IMR-90 (cell line): Measurements from ENCODE around the gene MAD2L2. TPM values are rescaled to one million over a fixed set of nuclear protein-coding genes. Genes with fewer than 3 reads are reported as not detected.

ENCODE experiments used
- ATAC-seq: fragments of 200-7000 bp; cut with Tn5 transposase; 2 replicates; pipeline ENCODE4 v1.9.1; 2020; ENCODE audit warnings: low read depth, mild to moderate bottlenecking, moderate library complexity
- BruUV-seq: library from RNA; stranded (reverse); fragments of 400-500 nt; replicated peaks from 2 replicates; lab custom pipeline; 2021; lab: Mats Ljungman, UMichigan
- CTCF ChIA-PET: fragments of 300-600 bp; formaldehyde crosslinking; extraction: SDS; loops from one replicate; lab custom pipeline; 2021; ENCODE audit warnings: antibody characterized with exemption; lab: Yijun Ruan, JAX
- POLR2A ChIA-PET: fragments of 300-600 bp; sonication (Branson Sonifier 250); formaldehyde crosslinking; loops from one replicate; lab custom pipeline; 2022; ENCODE audit warnings: antibody characterized with exemption; ENCODE audit not compliant: unreplicated experiment; lab: Charles Lee
- DNase-seq: peaks from one replicate; pipeline ENCODE4 v3.0.0; 2013
- H2AFZ ChIP-seq: replicated peaks from 2 replicates; pipeline ENCODE3; 2013; ENCODE audit warnings: low read length, mild to moderate bottlenecking; ENCODE audit not compliant: poor library complexity
- H2AK5ac ChIP-seq: 2 replicates; pipeline ENCODE4 v1.6.1; 2013; ENCODE audit warnings: low read depth, low read length, inconsistent platforms
- H2AK9ac ChIP-seq: replicated peaks from 2 replicates; pipeline ENCODE3; 2013; ENCODE audit warnings: mild to moderate bottlenecking, low read depth, low read length, moderate library complexity; ENCODE audit not compliant: poor library complexity
- H2BK120ac ChIP-seq: 2 replicates; pipeline ENCODE4 v1.6.1; 2013; ENCODE audit warnings: low read depth, low read length, inconsistent platforms
- H2BK15ac ChIP-seq: 3 replicates; pipeline ENCODE4 v1.6.1; 2013; ENCODE audit warnings: low read depth, low read length, inconsistent platforms
- H2BK20ac ChIP-seq: 2 replicates; pipeline ENCODE4 v1.6.1; 2013; ENCODE audit warnings: low read depth, mild to moderate bottlenecking, inconsistent platforms, low read length, moderate library complexity
- H2BK5ac ChIP-seq: 2 replicates; pipeline ENCODE4 v1.6.1; 2013; ENCODE audit warnings: mild to moderate bottlenecking, low read depth, low read length, inconsistent platforms; ENCODE audit not compliant: poor library complexity, severe bottlenecking
- H3K14ac ChIP-seq: replicated peaks from 2 replicates; pipeline ENCODE4 v1.6.1; 2013; ENCODE audit warnings: low read depth, low read length, inconsistent platforms
- H3K18ac ChIP-seq: 2 replicates; pipeline ENCODE4 v1.6.1; 2013; ENCODE audit warnings: low read depth, low read length, control low read depth
- H3K23ac ChIP-seq: 2 replicates; pipeline ENCODE4 v1.6.1; 2013; ENCODE audit warnings: low read depth, low read length, inconsistent platforms
- H3K27ac ChIP-seq: 2 replicates; pipeline ENCODE4 v1.5.1; 2013; ENCODE audit warnings: mild to moderate bottlenecking, control low read depth, low read length; ENCODE audit not compliant: insufficient read depth
- H3K27me3 ChIP-seq: 2 replicates; pipeline ENCODE4 v1.6.1; 2013; ENCODE audit warnings: low read length; ENCODE audit not compliant: control insufficient read depth, insufficient read depth
- H3K36me3 ChIP-seq: 2 replicates; pipeline ENCODE4 v1.6.1; 2013; ENCODE audit warnings: low read length, mixed read lengths; ENCODE audit not compliant: control insufficient read depth, insufficient read depth
- H3K4ac ChIP-seq: 2 replicates; pipeline ENCODE4 v1.6.1; 2013; ENCODE audit warnings: low read depth, low read length, inconsistent platforms
- H3K4me1 ChIP-seq: 2 replicates; pipeline ENCODE4 v1.6.1; 2013; ENCODE audit warnings: low read length, mixed read lengths; ENCODE audit not compliant: control insufficient read depth, insufficient read depth
- H3K4me2 ChIP-seq: 2 replicates; pipeline ENCODE4 v1.6.1; 2013; ENCODE audit warnings: low read depth, mild to moderate bottlenecking, control low read depth, low read length, moderate library complexity
- H3K4me3 ChIP-seq: 2 replicates; pipeline ENCODE4 v1.5.1; 2013; ENCODE audit warnings: low read depth, mild to moderate bottlenecking, control low read depth, low read length, moderate library complexity; ENCODE audit not compliant: insufficient read depth
- H3K56ac ChIP-seq: 2 replicates; pipeline ENCODE4 v1.6.1; 2013; ENCODE audit warnings: low read length, inconsistent platforms; ENCODE audit not compliant: insufficient read depth; ENCODE audit errors: extremely low read depth
- H3K79me1 ChIP-seq, 2 experiments: 2 replicates each; pipeline ENCODE4 v1.6.1; 2013; ENCODE audit warnings: low read length in 2 of 2, inconsistent platforms in 1 of 2, low read depth in 1 of 2
- H3K9ac ChIP-seq: 2 replicates; pipeline ENCODE4 v1.6.1; 2013; ENCODE audit warnings: low read depth, low read length, control low read depth
- H3K9me1 ChIP-seq: 2 replicates; pipeline ENCODE4 v1.6.1; 2013; ENCODE audit warnings: low read length, inconsistent platforms; ENCODE audit not compliant: insufficient read depth
- H3K9me3 ChIP-seq: 2 replicates; pipeline ENCODE4 v1.6.1; 2013; ENCODE audit warnings: low read length; ENCODE audit not compliant: control insufficient read depth, insufficient read depth
- H4K20me1 ChIP-seq: 2 replicates; pipeline ENCODE4 v1.6.1; 2013; ENCODE audit warnings: low read length, inconsistent platforms; ENCODE audit not compliant: insufficient read depth
- H4K5ac ChIP-seq: 2 replicates; pipeline ENCODE4 v1.6.1; 2013; ENCODE audit warnings: mild to moderate bottlenecking, low read depth, low read length, control low read depth
- H4K8ac ChIP-seq, 2 experiments: 2 replicates each; pipeline ENCODE4 v1.6.1; 2013; ENCODE audit warnings: low read depth in 2 of 2, low read length in 2 of 2, control low read depth in 1 of 2, inconsistent platforms in 1 of 2
- H4K91ac ChIP-seq: 2 replicates; pipeline ENCODE4 v1.6.1; 2013; ENCODE audit warnings: low read depth, low read length, inconsistent platforms; ENCODE audit not compliant: insufficient read depth
- MAZ ChIP-seq: IDR thresholded peaks from 2 replicates; pipeline ENCODE4 v1.6.1; 2012; ENCODE audit warnings: low read depth, mild to moderate bottlenecking, low read length, improper control_type of control experiment, moderate library complexity, borderline replicate concordance
- RAD21 ChIP-seq: IDR thresholded peaks from 2 replicates; pipeline ENCODE4 v1.6.1; 2012; ENCODE audit warnings: low read length, improper control_type of control experiment
- RCOR1 ChIP-seq: IDR thresholded peaks from 2 replicates; pipeline ENCODE4 v1.6.1; 2012; ENCODE audit warnings: mild to moderate bottlenecking, low read length, improper control_type of control experiment; ENCODE audit not compliant: insufficient replicate concordance
- RFX5 ChIP-seq: IDR thresholded peaks from 2 replicates; pipeline ENCODE4 v1.8.0; 2012; ENCODE audit warnings: low read depth, mild to moderate bottlenecking, low read length, moderate library complexity
- WGBS, 2 experiments: methylation state at CpG; one replicate each; pipeline versions ENCODE4 v1.1.5 to v1.1.7; 2013; ENCODE audit warnings: missing lambda C conversion rate in 2 of 2; ENCODE audit not compliant: insufficient read length in 1 of 2; ENCODE audit errors: extremely low coverage in 2 of 2; 5-methylcytosine and 5-hydroxymethylcytosine counted together
- dilution Hi-C: fragments of 300-500 bp; cut with HindIII; formaldehyde crosslinking; loops from one replicate; pipeline ENCODE4 v1.14.3; 2018; ENCODE audit warnings: low sequenced_read_pairs; ENCODE audit not compliant: unreplicated experiment
- in situ Hi-C: fragments of 300-500 bp; cut with MboI; formaldehyde crosslinking; loops from 3 replicates; pipeline ENCODE4 v1.14.3; 2019; ENCODE audit warnings: low sequenced_read_pairs, inconsistent platforms, mixed read lengths
- intact Hi-C: fragments of 100-400 bp; cut with micrococcal nuclease; formaldehyde crosslinking; loops from 2 replicates; pipeline ENCODE4 v1.10.0; 2022
- polyA plus RNA-seq, 3 experiments: library from polyadenylated mRNA; depleted of rRNA; stranded (reverse); fragments of >200 nt; gene quantifications; 2 replicates each; pipeline ENCODE4 v1.2.3, GENCODE V29; 2012; ENCODE audit warnings: low replicate concordance in 1 of 3
- total RNA-seq: library from RNA; depleted of rRNA; stranded (reverse); fragments of >200 nt; gene quantifications from 2 replicates; pipeline ENCODE4 v1.2.3, GENCODE V29; 2012
- TF ChIP-seq, protein P1 (sequence below): fragments of 150-350 bp; IDR thresholded peaks from 2 replicates; pipeline ENCODE4 v1.6.1; 2017; ENCODE audit warnings: mild to moderate bottlenecking, antibody characterized with exemption, low read length, low read depth

The MAD2L2 gene
- total and polyA plus RNA-seq, 2 of the 4 experiments (the other 2 are of a cell fraction): 44.6 to 70.9 TPM

DNA sequence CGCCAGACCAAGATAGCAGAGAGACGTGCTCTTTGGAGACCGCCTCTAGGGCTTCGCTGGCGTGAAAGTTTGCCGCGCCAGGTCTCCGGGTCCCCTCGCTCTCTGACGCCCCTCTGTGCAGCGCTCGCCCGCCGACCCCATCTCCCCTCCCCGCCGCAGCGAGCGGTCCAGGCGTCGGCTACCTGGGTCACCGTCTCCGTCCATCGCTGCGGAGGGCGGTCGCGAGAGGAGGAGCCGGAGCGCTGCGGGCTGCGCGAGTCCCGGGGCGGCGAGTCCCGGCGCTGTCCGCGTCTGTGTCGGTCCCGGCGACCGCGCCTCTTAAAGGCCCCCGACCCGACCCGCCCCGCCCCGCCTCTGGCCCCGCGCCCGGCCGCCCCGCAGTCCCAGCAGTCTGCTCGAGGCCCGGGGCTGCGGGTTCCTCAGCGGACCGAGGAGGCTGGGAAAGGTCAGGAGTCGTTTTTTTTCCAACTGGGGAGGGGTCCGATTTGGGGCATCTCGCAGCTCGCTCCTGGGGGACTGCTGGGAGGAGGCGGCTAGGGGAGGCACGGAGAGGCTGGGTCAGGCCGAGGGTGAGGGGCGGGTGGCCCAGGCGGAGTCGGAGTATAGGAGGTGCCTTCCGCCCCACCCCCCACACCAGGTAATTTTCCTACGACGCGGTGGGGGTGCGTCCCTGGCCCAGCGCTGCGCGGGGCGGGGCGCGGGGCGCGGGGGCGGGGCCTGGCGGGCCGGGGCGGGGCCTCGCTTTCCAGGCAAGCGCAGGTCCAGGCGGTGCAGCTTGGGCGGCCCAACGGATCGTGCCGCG lies 26.6 kb downstream of the MAD2L2 start, which contains the start of the genes FBXO2 and FBXO44 (continued):
- TF ChIP-seq, protein P1, sequence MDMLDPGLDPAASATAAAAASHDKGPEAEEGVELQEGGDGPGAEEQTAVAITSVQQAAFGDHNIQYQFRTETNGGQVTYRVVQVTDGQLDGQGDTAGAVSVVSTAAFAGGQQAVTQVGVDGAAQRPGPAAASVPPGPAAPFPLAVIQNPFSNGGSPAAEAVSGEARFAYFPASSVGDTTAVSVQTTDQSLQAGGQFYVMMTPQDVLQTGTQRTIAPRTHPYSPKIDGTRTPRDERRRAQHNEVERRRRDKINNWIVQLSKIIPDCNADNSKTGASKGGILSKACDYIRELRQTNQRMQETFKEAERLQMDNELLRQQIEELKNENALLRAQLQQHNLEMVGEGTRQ: no peak

DNA sequence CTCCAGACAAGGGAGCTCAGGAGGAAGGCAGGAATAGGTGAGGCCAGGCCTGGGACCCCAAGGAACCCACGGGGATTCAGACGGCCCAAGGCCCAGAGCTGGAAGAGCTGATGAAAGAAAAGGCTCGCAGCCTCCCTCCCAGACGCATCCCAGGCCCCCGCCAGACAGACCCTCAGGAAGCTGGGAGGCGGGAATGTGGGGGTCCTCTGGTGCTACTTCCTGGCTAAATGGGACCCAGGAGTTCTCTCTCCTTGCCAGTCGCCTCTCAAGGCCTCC lies 27.1 kb downstream of the MAD2L2 start:
- no TSS peak for BruUV-seq
- 42% methylated on average over 2 of the region's 7 CpGs; no CpG with 5 or more reads in 1 of the 2 experiments for WGBS, 2 experiments

More for the DNA sequence above, 27.1 kb downstream of the MAD2L2 start:
- Histone ChIP-seq H3K14ac (no peak overlapping the region), H4K20me1 (no peaks in the 10 kb centered on the region), H3K79me1 (peaks cover 0 to 4% of the 10 kb centered on the region in 2 experiments; a peak in 1 of 4 replicates), H2BK120ac (no peak overlapping the region), H2BK15ac (no peak overlapping the region), H3K23ac (no peak overlapping the region), H2AFZ (peak overlapping the region; percentile 84), H3K18ac (no peak overlapping the region), H3K4me1 (no peaks in the 10 kb centered on the region; the same call in 1 of the 2 replicates), H2AK5ac (no peak overlapping the region), H2AK9ac (peak overlapping the region; percentile 42), H3K56ac (no peak overlapping the region), H3K9ac (no peak overlapping the region), H3K27ac (no peak overlapping the region), H3K9me3 (no peaks in the 10 kb centered on the region), H3K27me3 (peaks cover 18% of the 10 kb centered on the region), H2BK20ac (no peak overlapping the region), H2BK5ac (no peak overlapping the region), H4K91ac (no peak overlapping the region), H3K4ac (no peak overlapping the region), H3K4me3 (peak overlapping the region; percentile 89), H3K36me3 (peaks cover 10% of the 10 kb centered on the region; the same call in 1 of the 2 replicates), H3K9me1 (no peaks in the 10 kb centered on the region), H3K4me2 (no peak overlapping the region), H4K8ac (no peak overlapping the region), H4K5ac (no peak overlapping the region)
- ChIA-PET CTCF (no interaction called here), POLR2A (no interaction called here)
- TF ChIP-seq MAZ (no peak), RFX5 (no peak), RCOR1 (no peak), RAD21 (no peak)
- in situ Hi-C loops (no loop called here), dilution Hi-C loops (no loop called here), intact Hi-C loops (loop anchor here (10.0 kb wide), 1 partner anchor 251 kb away; no protein-coding TSS in a partner anchor)
- ATAC-seq (no peak), DNase-seq (no peak)
